ENCODE measurements around the gene SHISA9.

Gene SHISA9

GRCh38 chr16:12951976-12952375 lies 50.6 kb downstream of the SHISA9 start:
- DNase-seq (ENCODE audit: low read depth), result no peak

- no peak for DNase-seq (ENCODE audit: low read depth)
These were observed 57.0 kb downstream of the SHISA9 start for GRCh38 chr16:12958366-12958765.

- no peak for DNase-seq (ENCODE audit: low read depth)
These were observed 57.7 kb downstream of the SHISA9 start for GRCh38 chr16:12959072-12959471.

GRCh38 chr16:12961626-12962025 lies 60.2 kb downstream of the SHISA9 start:
- no peak for DNase-seq (ENCODE audit: low read depth)

GRCh38 chr16:12964461-12964860 lies 63.1 kb downstream of the SHISA9 start:
- no peak for DNase-seq (ENCODE audit: low read depth)

GRCh38 chr16:12965274-12965804 lies 63.9 kb downstream of the SHISA9 start:
- DNase-seq (ENCODE audit: low read depth), result no peak

- no peak for DNase-seq (ENCODE audit: low read depth)
These were observed 69.8 kb downstream of the SHISA9 start for GRCh38 chr16:12971241-12971640.

- no peak for DNase-seq (ENCODE audit: low read depth)
These were observed 70.8 kb downstream of the SHISA9 start for GRCh38 chr16:12972246-12972645.

GRCh38 chr16:12975766-12976165 lies 74.4 kb downstream of the SHISA9 start:
- no peak for DNase-seq (ENCODE audit: low read depth)

GRCh38 chr16:12976496-12976895 lies 75.1 kb downstream of the SHISA9 start:
- no peak for DNase-seq (ENCODE audit: low read depth)

GRCh38 chr16:12976936-12977335 lies 75.5 kb downstream of the SHISA9 start:
- DNase-seq (ENCODE audit: low read depth), result no peak

- DNase-seq (ENCODE audit: low read depth), result no peak
These were observed 84.1 kb downstream of the SHISA9 start for GRCh38 chr16:12985516-12985915.

- DNase-seq (ENCODE audit: low read depth), result no peak
These were observed 86.7 kb downstream of the SHISA9 start for GRCh38 chr16:12988071-12988470.

- DNase-seq (ENCODE audit: low read depth), result no peak
These were observed 90.7 kb downstream of the SHISA9 start for GRCh38 chr16:12992066-12992465.

GRCh38 chr16:12994402-12994801 lies 93.0 kb downstream of the SHISA9 start:
- no peak for DNase-seq (ENCODE audit: low read depth)

GRCh38 chr16:12995721-12996372 lies 94.4 kb downstream of the SHISA9 start:
- DNase-seq (ENCODE audit: low read depth), result no peak

- DNase-seq (ENCODE audit: low read depth), result no peak
These were observed 97.1 kb downstream of the SHISA9 start for GRCh38 chr16:12998361-12999085.

- no peak for DNase-seq (ENCODE audit: low read depth)
These were observed 98.0 kb downstream of the SHISA9 start for GRCh38 chr16:12999368-12999767.

- DNase-seq (ENCODE audit: low read depth), result no peak
These were observed 104.4 kb downstream of the SHISA9 start for GRCh38 chr16:13005721-13006247.

GRCh38 chr16:13012601-13013000 lies 111.2 kb downstream of the SHISA9 start:
- no peak for DNase-seq (ENCODE audit: low read depth)

- no peak for DNase-seq (ENCODE audit: low read depth)
These were observed 111.6 kb downstream of the SHISA9 start for GRCh38 chr16:13013043-13013442.

GRCh38 chr16:13014476-13014875 lies 113.1 kb downstream of the SHISA9 start:
- DNase-seq (ENCODE audit: low read depth), result no peak

GRCh38 chr16:13018026-13018425 lies 116.6 kb downstream of the SHISA9 start:
- DNase-seq (ENCODE audit: low read depth), result no peak

Data from activated T-helper 9 cell treated with anti-CD3 and anti-CD28 coated beads, Interleukin-2, amount 50 U/mL, for 16 hours (primary cell).